C4-2B (cell line): ENCODE results near the gene TCF12.

Source experiments
- CTCF ChIP-seq: fragments of 450-650 bp; conservative IDR thresholded peaks from 2 replicates; pipeline ENCODE4 v1.5.1; 2017; ENCODE audit warnings: mild to moderate bottlenecking
- ZFX ChIP-seq: fragments of 450-650 bp; IDR thresholded peaks from 2 replicates; pipeline ENCODE4 v1.6.1; 2017

GRCh38 chr15:57310876-57311275 lies 392.4 kb downstream of the TCF12 start:
- TF ChIP-seq CTCF = no peak
- no peak for TF ChIP-seq ZFX
